Lung (tissue), 16 donors: Measurements from ENCODE around the gene CCR5. TPM values are rescaled to one million over a fixed set of nuclear protein-coding genes. Genes with fewer than 3 reads are reported as not detected.

ENCODE experiments used
- ATAC-seq: fragments of 200-7000 bp; cut with Tn5 transposase; one replicate; pipeline ENCODE4 v1.9.1; 2020; ENCODE audit warnings: moderate number of reproducible peaks; ENCODE audit not compliant: insufficient read depth, low FRiP score
- DNase-seq, 3 donors: peaks; one replicate each; pipeline ENCODE4 v3.0.0-alpha.2; 2013 to 2017
- H3K27ac ChIP-seq, 2 donors: one replicate each; pipeline ENCODE4 v1.5.1; 2013; ENCODE audit warnings: mild to moderate bottlenecking in 2 of 2, moderate library complexity in 2 of 2, control low read depth in 1 of 2, inconsistent platforms in 1 of 2, low read depth in 1 of 2, low read length in 1 of 2
- H3K27me3 ChIP-seq, 3 donors: one replicate each; pipeline ENCODE4 v1.5.1; 2013; ENCODE audit warnings: low read length in 2 of 3; ENCODE audit not compliant: control insufficient read depth in 3 of 3, insufficient read depth in 3 of 3
- H3K36me3 ChIP-seq, 4 donors: one replicate each; pipeline ENCODE4 v1.5.1; 2013; ENCODE audit warnings: low read length in 4 of 4, mild to moderate bottlenecking in 1 of 4, moderate library complexity in 1 of 4; ENCODE audit not compliant: control insufficient read depth in 4 of 4, insufficient read depth in 4 of 4
- H3K4me1 ChIP-seq, 5 donors: one replicate each; pipeline ENCODE4 v1.5.1; 2013; ENCODE audit warnings: low read length in 5 of 5, mild to moderate bottlenecking in 2 of 5, moderate library complexity in 1 of 5; ENCODE audit not compliant: control insufficient read depth in 5 of 5, insufficient read depth in 5 of 5
- H3K4me3 ChIP-seq: one replicate; pipeline ENCODE4 v1.5.1; 2013; ENCODE audit warnings: mild to moderate bottlenecking, control low read depth, moderate library complexity
- H3K9ac ChIP-seq, 2 donors: one replicate each; pipeline ENCODE4 v1.5.1; 2013; ENCODE audit warnings: low read length in 2 of 2, control low read depth in 1 of 2; ENCODE audit not compliant: insufficient read depth in 1 of 2
- H3K9me3 ChIP-seq, 4 donors: one replicate each; pipeline ENCODE4 v1.5.1; 2013; ENCODE audit warnings: low read length in 3 of 4, mild to moderate bottlenecking in 1 of 4, moderate library complexity in 1 of 4; ENCODE audit not compliant: control insufficient read depth in 4 of 4, insufficient read depth in 3 of 4
- CTCF ChIP-seq: IDR thresholded peaks from 2 replicates; pipeline ENCODE4 v1.5.1; 2012; ENCODE audit warnings: mild to moderate bottlenecking; ENCODE audit errors: control extremely low read depth, extremely low read depth
- WGBS, 2 donors: extraction: QIAGEN DNeasy Blood & Tissue Kit; methylation state at CpG; one replicate each; pipeline ENCODE4 v1.1.7; 2013; 5-methylcytosine and 5-hydroxymethylcytosine counted together
- long read RNA-seq, 5 donors: transcript quantifications; one replicate each; lab custom pipeline, GENCODE V29; 2026
- polyA plus RNA-seq, 2 donors: library from polyadenylated mRNA; stranded (reverse); fragments of 200-250 nt; gene quantifications; one replicate each; pipeline ENCODE4 v1.2.1, GENCODE V29; 2013
- total RNA-seq, 2 donors: library from RNA; depleted of rRNA in 1 of 2; stranded (reverse); fragments of >200 nt in 1 of 2; gene quantifications; one replicate each; pipeline ENCODE4 v1.2.1, GENCODE V29; 2014 to 2021
- donor health status: control.
- donor health status: control.
- donor health status: Bipolar disorder and iron deficiency.
- donor health status: healthy.
- donor health status: DM: yes; HTN: yes; CAD: no.

CCR5 gene
- total RNA-seq (1 to 10 TPM; 2.2 to 4.4 TPM), polyA plus RNA-seq (10 to 100 TPM in 1 of 2 donors, 1 to 10 TPM in 1; 2.9 to 16.6 TPM)
- long read RNA-seq, donor 1, partial matches to known transcripts: 0 of 2 reads
- long read RNA-seq, donor 1, other reads (novel, unspliced or antisense): 0 of 2 reads
- long read RNA-seq, donor 2: 0 reads
- long read RNA-seq, donor 3, partial matches to known transcripts: 0 of 2 reads
- long read RNA-seq, donor 3, other reads (novel, unspliced or antisense): 0 of 2 reads
- long read RNA-seq, donor 4, partial matches to known transcripts: 0 of 1 reads
- long read RNA-seq, donor 4, other reads (novel, unspliced or antisense): 0 of 1 reads
- long read RNA-seq, donor 5, partial matches to known transcripts: 0 of 1 reads
- long read RNA-seq, donor 5, other reads (novel, unspliced or antisense): 0 of 1 reads

GRCh38 chr3:46370839-46371518 is at the start of gene CCR5:
Gene CCR5, plus strand, starts transcription at chr3:46370946. Its CDS starts 1,957 bp downstream, at chr3:46372903.
- H3K27ac ChIP-seq: peak within 1 kb of the TSS in 1 of 2 donors; percentile 26
- H3K9ac ChIP-seq: no peak within 1 kb of the TSS
- WGBS, 2 donors: 19 to 25% methylated on average over 5 of the region's 5 CpGs
- no peaks in the 10 kb centered on the region for H3K9me3 ChIP-seq
- H3K4me1 ChIP-seq: peaks cover 0 to 28% (median 3%) of the 10 kb centered on the region in 5 donors
- H3K27me3 ChIP-seq: no peaks in the 10 kb centered on the region
- H3K36me3 ChIP-seq: no peaks in the 10 kb centered on the region
- H3K4me3 ChIP-seq: no peak within 1 kb of the TSS
- ATAC-seq (no peak), DNase-seq (peak in 2 of 3 donors; percentile 31 to 64)
- TF ChIP-seq CTCF: no peak

GRCh38 chr3:46321461-46322104 is 49.2 kb upstream of the CCR5 start:
- Histone ChIP-seq H3K36me3 (no peaks in the 10 kb centered on the region), H3K4me3 (no peak overlapping the region), H3K9ac (no peak overlapping the region), H3K27me3 (peaks cover 0 to 9% (median 0%) of the 10 kb centered on the region in 3 donors), H3K4me1 (no peaks in the 10 kb centered on the region), H3K27ac (no peak overlapping the region), H3K9me3 (peaks cover 0 to 3% (median 0%) of the 10 kb centered on the region in 4 donors)
- TF ChIP-seq CTCF: no peak
- ATAC-seq (no peak), DNase-seq (no peak)
- WGBS, 2 donors: 76 to 78% methylated on average over 1 of the region's 1 CpG

- TF ChIP-seq CTCF: no peak
- no peaks in the 10 kb centered on the region for H3K36me3 ChIP-seq
- H3K4me3 ChIP-seq: no peak overlapping the region
- H3K4me1 ChIP-seq: no peaks in the 10 kb centered on the region
- ATAC-seq (no peak), DNase-seq (no peak)
- H3K27ac ChIP-seq: no peak overlapping the region
- H3K9me3 ChIP-seq: peaks cover 0 to 6% (median 0%) of the 10 kb centered on the region in 4 donors
- no peak overlapping the region for H3K9ac ChIP-seq
- H3K27me3 ChIP-seq: peaks cover 0 to 9% (median 0%) of the 10 kb centered on the region in 3 donors
- WGBS, 2 donors: 70 to 77% methylated on average over 2 of the region's 2 CpGs
These were observed 46.7 kb upstream of the CCR5 start for GRCh38 chr3:46324036-46324435.
